NB4 (cell line): ENCODE results near the gene MYDGF.
"Not testable (repeated sequence)": the region's sequence is repeated elsewhere in the genome, so short reads cannot be mapped to it uniquely, and the experiment has no call there.

Source experiments
- DNase-seq: peaks from one replicate; pipeline ENCODE4 v3.0.0; 2010; ENCODE audit warnings: low read depth
- H3K4me3 ChIP-seq: one replicate; pipeline ENCODE4 v1.5.1; 2011; ENCODE audit warnings: mild to moderate bottlenecking, low read depth, low read length, moderate library complexity
- CTCF ChIP-seq: IDR thresholded peaks from one replicate; pipeline ENCODE4 v1.5.1; 2012; ENCODE audit warnings: low read depth, low read length
- MAX ChIP-seq: IDR thresholded peaks from 2 replicates; pipeline ENCODE4 v1.6.1; 2011; ENCODE audit warnings: low read depth, low read length
- MYC ChIP-seq: IDR thresholded peaks from 2 replicates; pipeline ENCODE4 v1.6.1; 2011; ENCODE audit warnings: low read depth, low read length
- POLR2A ChIP-seq: IDR thresholded peaks from 2 replicates; pipeline ENCODE4 v1.6.1; 2011; ENCODE audit warnings: mild to moderate bottlenecking; ENCODE audit not compliant: insufficient read length; ENCODE audit errors: extremely low read depth

The MYDGF gene

GRCh38 chr19:4669723-4670480, at the start of gene MYDGF:
MYDGF (minus strand) TSS chr19:4670342; CDS start chr19:4670334, 8 bp downstream.
- peak within 1 kb of the TSS; percentile 70 for H3K4me3 ChIP-seq
- peak; percentile 88 for DNase-seq
- TF ChIP-seq CTCF (no peak), MAX (peak; percentile 96), POLR2A (peak; percentile 33), MYC (peak; percentile 75)

GRCh38 chr19:4719499-4719866, 49.3 kb upstream of the MYDGF start:
- TF ChIP-seq MAX: no peak
- TF ChIP-seq POLR2A: no peak
- no peak for TF ChIP-seq MYC
- no peak for TF ChIP-seq CTCF
- no peak for DNase-seq
- H3K4me3 ChIP-seq: no peak overlapping the region

GRCh38 chr19:4717966-4718701, 48.0 kb upstream of the MYDGF start:
- DNase-seq: no peak

GRCh38 chr19:4717191-4717965, 47.2 kb upstream of the MYDGF start:
- H3K4me3 ChIP-seq: no peak overlapping the region
- no peak for DNase-seq
- TF ChIP-seq MAX (no peak), CTCF (no peak), MYC (no peak), POLR2A (no peak)

More at GRCh38 chr19:4717966-4718701, 48.0 kb upstream of the MYDGF start:
- H3K4me3 ChIP-seq: no peak overlapping the region
- TF ChIP-seq MYC (no peak), CTCF (no peak), MAX (no peak)

GRCh38 chr19:4715529-4716221, 45.5 kb upstream of the MYDGF start:
- no peak for TF ChIP-seq MYC
- no peak for TF ChIP-seq POLR2A
- TF ChIP-seq CTCF: no peak
- no peak for TF ChIP-seq MAX
- no peak overlapping the region for H3K4me3 ChIP-seq
- DNase-seq: no peak

- not testable (repeated sequence) for H3K4me3 ChIP-seq, DNase-seq
Measured at GRCh38 chr19:4715178-4715528, 45.0 kb upstream of the MYDGF start.
